Activated T-helper 9 cell treated with anti-CD3 and anti-CD28 coated beads, Interleukin-2, amount 50 U/mL, for 16 hours (primary cell): ENCODE data around the gene OR7C2.

ENCODE experiments used
- DNase-seq: peaks from one replicate; pipeline ENCODE4 v3.0.0-alpha.2; 2020; ENCODE audit warnings: low read depth

OR7C2 gene

GRCh38 chr19:14979476-14980255 is 38.4 kb downstream of the OR7C2 start, which contains the start of gene SLC1A6:
TSS of gene SLC1A6 (minus strand) at chr19:14979864. CDS start at chr19:14972910, 6,954 bp downstream.
- no peak for DNase-seq

DNA sequence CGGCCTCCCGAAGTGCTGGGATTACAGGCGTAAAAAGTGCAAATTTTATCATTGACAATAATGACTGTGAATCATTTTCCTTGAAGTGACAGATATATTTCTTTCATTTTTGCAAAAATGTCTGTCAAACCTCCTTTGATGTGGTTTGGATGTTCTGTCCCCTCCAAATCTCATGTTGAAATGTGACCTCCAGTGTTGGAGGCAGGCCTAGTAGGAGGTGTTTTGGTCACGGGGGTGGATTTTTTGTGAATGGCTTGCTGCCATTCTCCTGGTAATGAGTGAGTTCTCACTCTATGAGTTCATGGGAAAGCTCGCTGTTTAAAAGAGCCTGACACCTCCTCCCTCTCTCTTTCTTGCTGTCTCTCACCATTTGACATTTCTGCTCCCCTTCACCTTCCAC is 43.8 kb downstream of the OR7C2 start:
- DNase-seq = no peak
